Coronary artery (tissue), 2 donors: ENCODE measurements around the gene FBRSL1.

Experiments
- DNase-seq: peaks from one replicate; pipeline ENCODE4 v3.0.0-alpha.2; 2017; ENCODE audit warnings: low spot score
- H3K27ac ChIP-seq, 2 donors: fragments of 200-600 bp; sonication (generic); one replicate each; pipeline ENCODE4 v1.5.1; 2016 to 2019
- H3K4me3 ChIP-seq: fragments of 200-600 bp; sonication (generic); 2 replicates; pipeline ENCODE4 v1.5.1; 2016; ENCODE audit warnings: mild to moderate bottlenecking, moderate library complexity
- CTCF ChIP-seq: fragments of 200-600 bp; sonication (generic); IDR thresholded peaks from one replicate; pipeline ENCODE4 v1.5.1; 2019; ENCODE audit warnings: antibody characterized with exemption

FBRSL1 gene

GRCh38 chr12:132485619-132486018, 4.3 kb upstream of the FBRSL1 start:
- no peak for TF ChIP-seq CTCF
- Histone ChIP-seq H3K27ac (no peak overlapping the region), H3K4me3 (no peak overlapping the region)
- no peak for DNase-seq

GRCh38 chr12:132486168-132486567, 3.8 kb upstream of the FBRSL1 start:
- H3K4me3 ChIP-seq = no peak overlapping the region
- no peak for TF ChIP-seq CTCF
- no peak overlapping the region for H3K27ac ChIP-seq
- DNase-seq = no peak

GRCh38 chr12:132486576-132486975, 3.4 kb upstream of the FBRSL1 start:
- Histone ChIP-seq H3K4me3 (no peak overlapping the region), H3K27ac (no peak overlapping the region)
- TF ChIP-seq CTCF = no peak
- no peak for DNase-seq

- Histone ChIP-seq H3K27ac (no peak overlapping the region), H3K4me3 (no peak overlapping the region)
- DNase-seq = no peak
- TF ChIP-seq CTCF = no peak
Observed at GRCh38 chr12:132487311-132487741, 2.6 kb upstream of the FBRSL1 start.

GRCh38 chr12:132488127-132489077, 1.5 kb upstream of the FBRSL1 start:
- TF ChIP-seq CTCF = no peak
- Histone ChIP-seq H3K27ac (peak overlapping the region; percentile 70 to 85), H3K4me3 (peak overlapping the region; percentile 90)
- no peak for DNase-seq

GRCh38 chr12:132489078-132489601, 811 bp upstream of the FBRSL1 start:
- Histone ChIP-seq H3K27ac (peak overlapping the region; percentile 70 to 85), H3K4me3 (peak overlapping the region; percentile 90)
- DNase-seq = peak; percentile 80
- no peak for TF ChIP-seq CTCF
